Glutamatergic neuron (in vitro differentiated cells): Measurements from ENCODE around the gene ZNF71. TPM values are rescaled to one million over a fixed set of nuclear protein-coding genes. Genes with fewer than 3 reads are reported as not detected.

ENCODE experiments used
- DNase-seq: peaks from one replicate; pipeline ENCODE4 v3.0.0; 2022
- H3K27ac Mint-ChIP-seq: one replicate; pipeline ENCODE4 v1.8.0; 2020; ENCODE audit warnings: mild to moderate bottlenecking, mixed read lengths, inconsistent platforms; ENCODE audit not compliant: unreplicated experiment
- H3K27me3 Mint-ChIP-seq: one replicate; pipeline ENCODE4 v1.8.0; 2020; ENCODE audit warnings: mild to moderate bottlenecking, moderate library complexity, mixed read lengths, inconsistent platforms; ENCODE audit not compliant: unreplicated experiment
- H3K36me3 Mint-ChIP-seq: one replicate; pipeline ENCODE4 v1.8.0; 2020; ENCODE audit warnings: mild to moderate bottlenecking, mixed read lengths, inconsistent platforms; ENCODE audit not compliant: unreplicated experiment
- H3K4me1 Mint-ChIP-seq: one replicate; pipeline ENCODE4 v1.8.0; 2020; ENCODE audit warnings: mild to moderate bottlenecking, low read depth, mixed read lengths, inconsistent platforms; ENCODE audit not compliant: unreplicated experiment
- H3K4me3 Mint-ChIP-seq: one replicate; pipeline ENCODE4 v1.8.0; 2020; ENCODE audit warnings: mild to moderate bottlenecking, mixed read lengths, inconsistent platforms; ENCODE audit not compliant: unreplicated experiment
- H3K9me3 Mint-ChIP-seq: one replicate; pipeline ENCODE4 v1.8.0; 2020; ENCODE audit warnings: mild to moderate bottlenecking, moderate library complexity, mixed read lengths, inconsistent platforms; ENCODE audit not compliant: unreplicated experiment
- total RNA-seq: library from RNA; stranded (reverse); fragmentation: NEBNext Ultra II Directional; extraction: Animal tissue kit (Norgen Biotek cat#: 25700); gene quantifications from one replicate; pipeline ENCODE4 v1.2.1, GENCODE V29; 2021; ENCODE audit not compliant: unreplicated experiment
- TF ChIP-seq, protein P1 (sequence below): fragments of 200-600 bp; sonication (generic); IDR thresholded peaks from one replicate; pipeline ENCODE4 v1.5.0; 2021; ENCODE audit not compliant: partially characterized antibody, unreplicated experiment

ZNF71 gene
- total RNA-seq, 1 donor from 2014 or later = 48.2 TPM

DNA sequence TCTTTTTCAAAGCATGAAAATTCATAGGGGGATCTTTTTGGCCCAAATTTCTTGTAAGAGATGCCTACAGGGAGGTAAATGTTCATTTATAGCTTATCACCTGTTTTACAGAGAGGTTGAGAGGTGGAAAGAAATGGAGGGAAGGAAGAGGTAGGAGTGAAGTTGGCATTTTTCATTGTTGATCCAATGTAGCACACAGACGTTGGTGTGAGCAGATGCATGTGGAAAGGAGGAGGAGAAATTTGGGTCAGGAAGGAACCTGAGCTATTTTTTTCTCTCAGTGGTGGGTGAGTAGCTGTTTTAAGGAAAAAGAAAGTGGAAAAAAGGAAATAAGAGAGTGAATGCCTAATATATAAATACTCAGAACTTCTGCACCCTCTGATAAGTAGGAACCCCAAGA, 37.9 kb downstream of the ZNF71 start:
- Mint-ChIP-seq H3K4me3 (no peak overlapping the region), H3K27me3 (peaks cover 10% of the 10 kb centered on the region), H3K36me3 (peaks cover 42% of the 10 kb centered on the region), H3K4me1 (no peaks in the 10 kb centered on the region), H3K27ac (no peak overlapping the region), H3K9me3 (peaks cover 27% of the 10 kb centered on the region)
- DNase-seq = no peak
- TF ChIP-seq, protein P1, sequence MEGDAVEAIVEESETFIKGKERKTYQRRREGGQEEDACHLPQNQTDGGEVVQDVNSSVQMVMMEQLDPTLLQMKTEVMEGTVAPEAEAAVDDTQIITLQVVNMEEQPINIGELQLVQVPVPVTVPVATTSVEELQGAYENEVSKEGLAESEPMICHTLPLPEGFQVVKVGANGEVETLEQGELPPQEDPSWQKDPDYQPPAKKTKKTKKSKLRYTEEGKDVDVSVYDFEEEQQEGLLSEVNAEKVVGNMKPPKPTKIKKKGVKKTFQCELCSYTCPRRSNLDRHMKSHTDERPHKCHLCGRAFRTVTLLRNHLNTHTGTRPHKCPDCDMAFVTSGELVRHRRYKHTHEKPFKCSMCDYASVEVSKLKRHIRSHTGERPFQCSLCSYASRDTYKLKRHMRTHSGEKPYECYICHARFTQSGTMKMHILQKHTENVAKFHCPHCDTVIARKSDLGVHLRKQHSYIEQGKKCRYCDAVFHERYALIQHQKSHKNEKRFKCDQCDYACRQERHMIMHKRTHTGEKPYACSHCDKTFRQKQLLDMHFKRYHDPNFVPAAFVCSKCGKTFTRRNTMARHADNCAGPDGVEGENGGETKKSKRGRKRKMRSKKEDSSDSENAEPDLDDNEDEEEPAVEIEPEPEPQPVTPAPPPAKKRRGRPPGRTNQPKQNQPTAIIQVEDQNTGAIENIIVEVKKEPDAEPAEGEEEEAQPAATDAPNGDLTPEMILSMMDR = no peak

DNA sequence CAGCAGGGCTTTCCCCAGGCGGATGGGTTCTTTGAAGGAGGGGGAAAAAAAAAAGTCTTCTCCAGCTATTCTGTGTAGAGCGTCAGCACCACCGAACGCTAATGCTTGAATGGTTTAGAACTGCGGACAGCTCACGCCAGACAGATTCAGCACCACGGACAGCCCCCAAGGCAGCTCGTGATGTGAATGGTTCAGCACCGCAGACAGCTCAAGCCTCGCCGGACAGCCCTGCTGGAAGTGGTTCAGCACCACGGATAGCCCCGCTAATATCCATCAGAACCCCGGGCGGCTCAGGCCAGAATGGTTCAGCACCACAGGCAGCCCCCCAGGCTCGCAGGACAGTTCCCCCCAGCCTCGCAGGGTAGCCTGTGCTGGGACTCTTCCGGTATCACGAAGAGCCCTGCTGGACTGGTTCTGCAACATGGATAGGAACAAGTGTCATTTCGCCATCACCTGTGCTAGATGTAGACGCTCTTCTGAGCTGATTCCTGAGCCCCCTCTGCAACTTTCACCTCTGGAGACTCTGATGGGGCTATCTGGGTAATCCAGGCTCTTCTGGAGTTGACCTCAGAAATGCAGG, 43.0 kb downstream of the ZNF71 start:
- Mint-ChIP-seq H3K27ac (no peak overlapping the region), H3K4me1 (no peaks in the 10 kb centered on the region), H3K9me3 (peaks cover 13% of the 10 kb centered on the region), H3K36me3 (peaks cover 30% of the 10 kb centered on the region), H3K4me3 (no peak overlapping the region), H3K27me3 (peaks cover 3% of the 10 kb centered on the region)
- TF ChIP-seq, protein P1 = no peak
- no peak for DNase-seq

DNA sequence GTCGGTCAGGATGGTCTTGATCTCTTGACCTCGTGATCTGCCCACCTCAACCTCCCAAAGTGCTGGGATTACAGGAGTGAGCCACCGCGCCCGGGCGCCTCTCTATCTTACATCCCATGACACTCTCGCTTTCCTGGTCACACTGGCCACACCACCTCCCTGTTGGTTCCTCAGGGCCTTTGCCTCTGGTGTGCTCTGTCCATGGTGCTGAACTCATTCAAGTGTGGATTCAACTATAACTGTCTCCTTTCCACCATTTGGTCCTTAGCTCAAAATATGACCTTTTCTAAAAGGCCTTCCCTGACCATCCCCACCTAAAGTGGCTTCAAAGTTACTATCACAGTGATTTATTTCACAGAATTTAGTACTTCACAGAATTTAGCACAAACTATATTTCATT, 44.1 kb downstream of the ZNF71 start:
- TF ChIP-seq, protein P1 = no peak
- no peaks in the 10 kb centered on the region for H3K4me1 Mint-ChIP-seq
- peaks cover 7% of the 10 kb centered on the region for H3K27me3 Mint-ChIP-seq
- peaks cover 28% of the 10 kb centered on the region for H3K36me3 Mint-ChIP-seq
- no peak for DNase-seq
- H3K9me3 Mint-ChIP-seq = peaks cover 11% of the 10 kb centered on the region
- no peak overlapping the region for H3K27ac Mint-ChIP-seq
- no peak overlapping the region for H3K4me3 Mint-ChIP-seq

DNA sequence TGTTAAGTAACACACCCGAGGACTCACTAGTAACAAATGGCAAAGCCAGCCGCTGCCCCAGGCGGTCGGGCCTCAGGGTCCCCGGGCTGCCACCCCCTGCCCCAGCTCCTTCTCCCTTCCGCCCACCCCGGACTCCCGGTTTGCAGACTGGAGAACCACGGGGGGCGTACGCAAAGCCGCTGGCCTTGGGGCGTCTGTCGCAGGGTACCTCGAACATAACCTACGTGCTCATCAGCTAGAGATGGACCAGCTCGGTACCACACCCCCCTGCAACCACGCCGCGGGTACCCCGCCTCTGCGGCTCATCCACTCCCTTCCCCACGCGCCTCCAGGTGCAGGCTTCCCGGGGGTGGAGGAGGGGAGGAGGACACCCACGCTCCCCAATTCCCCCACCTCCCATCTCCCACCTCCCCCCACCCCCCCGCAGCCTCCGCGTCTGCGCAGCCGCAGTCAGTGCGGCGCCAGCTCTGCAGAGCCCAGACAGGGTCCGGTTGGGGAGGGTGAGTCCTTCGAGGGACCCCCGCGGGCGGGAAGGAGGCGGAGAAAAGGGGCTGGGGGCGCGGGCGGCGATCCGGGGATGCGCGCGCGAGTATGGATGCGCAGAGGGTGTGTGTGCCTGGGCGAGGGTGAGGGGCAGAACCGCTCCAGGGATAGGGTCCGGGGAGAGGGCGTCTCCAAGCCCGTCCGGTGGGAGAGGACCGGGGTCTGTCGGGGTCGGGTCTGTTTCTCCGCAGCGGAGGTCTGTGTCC, 47.8 kb downstream of the ZNF71 start, which contains the start of gene SMIM17:
SMIM17 (plus strand) TSS at position 449 of the 749 bp plus-strand sequence. CDS start 2,509 bp downstream, outside the sequence.
- H3K9me3 Mint-ChIP-seq = peaks cover 10% of the 10 kb centered on the region
- no peak within 1 kb of the TSS for H3K27ac Mint-ChIP-seq
- DNase-seq = no peak
- H3K36me3 Mint-ChIP-seq = peaks cover 27% of the 10 kb centered on the region
- H3K4me1 Mint-ChIP-seq = no peaks in the 10 kb centered on the region
- TF ChIP-seq, protein P1 = no peak
- H3K4me3 Mint-ChIP-seq = peak within 1 kb of the TSS; percentile 10
- H3K27me3 Mint-ChIP-seq = peaks cover 15% of the 10 kb centered on the region

DNA sequence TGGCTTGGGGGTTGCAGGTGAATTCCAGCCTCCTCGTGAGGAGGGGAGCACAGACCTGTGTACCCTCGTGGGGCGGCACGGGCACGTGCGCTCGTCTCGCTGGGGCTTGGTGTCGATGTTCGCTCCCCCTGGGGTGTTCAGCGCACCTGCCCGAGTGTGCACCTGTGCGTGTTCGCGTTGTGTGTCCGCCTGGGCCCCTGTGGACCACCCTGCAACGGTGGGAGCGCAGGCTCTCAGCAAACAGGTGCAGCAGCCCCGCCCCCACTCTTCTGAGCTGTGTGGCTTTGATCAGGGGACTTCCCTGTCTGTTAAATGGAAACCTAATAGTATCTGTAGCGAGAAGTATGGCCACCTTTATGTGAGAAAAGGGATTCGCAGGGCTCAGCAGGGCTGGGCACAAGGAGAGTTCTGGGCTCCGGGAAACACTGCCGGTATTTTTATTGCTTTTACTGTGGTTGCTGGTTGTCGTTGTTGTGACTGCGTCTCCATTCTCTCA, 48.4 kb downstream of the ZNF71 start:
- Mint-ChIP-seq H3K36me3 (peaks cover 25% of the 10 kb centered on the region), H3K9me3 (peaks cover 10% of the 10 kb centered on the region), H3K27me3 (peaks cover 15% of the 10 kb centered on the region), H3K4me3 (no peak overlapping the region), H3K27ac (no peak overlapping the region), H3K4me1 (no peaks in the 10 kb centered on the region)
- TF ChIP-seq, protein P1 = no peak
- no peak for DNase-seq
